CD1c-positive myeloid dendritic cell (primary cell): ENCODE measurements around the gene CCDC97.

Source experiments
- DNase-seq: peaks from one replicate; pipeline ENCODE4 v3.0.0-alpha.2; 2016; ENCODE audit errors: extremely low spot score

The CCDC97 gene

GRCh38 chr19:41320185-41320518, 10.2 kb downstream of the CCDC97 start:
- DNase-seq, result no peak

GRCh38 chr19:41320568-41320967, 10.6 kb downstream of the CCDC97 start:
- DNase-seq, result no peak

GRCh38 chr19:41321204-41321599, 11.2 kb downstream of the CCDC97 start:
- no peak for DNase-seq

- DNase-seq, result peak; percentile 61
These were observed 11.8 kb downstream of the CCDC97 start for GRCh38 chr19:41321600-41322270.

- no peak for DNase-seq
These were observed 12.5 kb downstream of the CCDC97 start for GRCh38 chr19:41322451-41322850.

GRCh38 chr19:41323023-41323422, 13.1 kb downstream of the CCDC97 start:
- no peak for DNase-seq

- peak; percentile 50 for DNase-seq
These were observed 13.6 kb downstream of the CCDC97 start for GRCh38 chr19:41323430-41324125.

GRCh38 chr19:41324231-41324702, 14.3 kb downstream of the CCDC97 start:
- DNase-seq, result peak; percentile 73

- peak; percentile 19 for DNase-seq
These were observed 15.1 kb downstream of the CCDC97 start for GRCh38 chr19:41324921-41325639.

GRCh38 chr19:41325640-41325946, 15.6 kb downstream of the CCDC97 start:
- DNase-seq, result no peak

GRCh38 chr19:41325947-41326706, 16.2 kb downstream of the CCDC97 start:
- peak; percentile 40 for DNase-seq

GRCh38 chr19:41327076-41327575, 17.2 kb downstream of the CCDC97 start:
- DNase-seq, result no peak

- peak; percentile 96 for DNase-seq
These were observed 17.7 kb downstream of the CCDC97 start for GRCh38 chr19:41327576-41328156.

GRCh38 chr19:41328157-41328841, 18.3 kb downstream of the CCDC97 start:
- no peak for DNase-seq

GRCh38 chr19:41328842-41329225, 18.9 kb downstream of the CCDC97 start:
- DNase-seq, result peak; percentile 91

- DNase-seq, result no peak
These were observed 20.5 kb downstream of the CCDC97 start for GRCh38 chr19:41330481-41330880.

GRCh38 chr19:41330946-41331678, 21.1 kb downstream of the CCDC97 start:
- no peak for DNase-seq

- DNase-seq, result no peak
These were observed 22.0 kb downstream of the CCDC97 start for GRCh38 chr19:41332000-41332399.

- no peak for DNase-seq
These were observed 22.5 kb downstream of the CCDC97 start for GRCh38 chr19:41332468-41332867.

- DNase-seq, result peak; percentile 85
These were observed 24.8 kb downstream of the CCDC97 start for GRCh38 chr19:41334793-41335192.
